K562 (cell line): ENCODE data around the gene CTRL. TPM values are rescaled to one million over a fixed set of nuclear protein-coding genes. Genes with fewer than 3 reads are reported as not detected.

Experiments
- CXXC5 ChIP-seq: fragments of 250-450 bp; sonication (Bioruptor Pico); IDR thresholded peaks from 2 replicates; pipeline ENCODE4 v1.8.0; 2022; ENCODE audit warnings: inconsistent platforms, mild to moderate bottlenecking, moderate library complexity
- DEAF1 ChIP-seq: fragments of 450-650 bp; formaldehyde crosslinking; IDR thresholded peaks from 2 replicates; pipeline ENCODE4 v1.4.0; 2020; ENCODE audit warnings: mild to moderate bottlenecking, moderate library complexity
- E2F6 ChIP-seq, 2 experiments: IDR thresholded peaks; 2 replicates each; pipeline ENCODE4 v1.6.1; 2011; ENCODE audit warnings: borderline replicate concordance in 1 of 2, control low read depth in 1 of 2, low read depth in 1 of 2, low read length in 1 of 2, mild to moderate bottlenecking in 1 of 2, mixed read lengths in 1 of 2, moderate library complexity in 1 of 2; ENCODE audit not compliant: insufficient read depth in 1 of 2, insufficient read length in 1 of 2, poor library complexity in 1 of 2, severe bottlenecking in 1 of 2; ENCODE audit errors: extremely low read depth in 1 of 2
- MAFF ChIP-seq: IDR thresholded peaks from 2 replicates; pipeline ENCODE4 v1.6.1; 2012; ENCODE audit warnings: low read length, improper control_type of control experiment
- MGA ChIP-seq: fragments of 450-650 bp; IDR thresholded peaks from 2 replicates; pipeline ENCODE4 v1.6.1; 2016; ENCODE audit warnings: mild to moderate bottlenecking, moderate library complexity
- RFX7 ChIP-seq: fragments of 250-450 bp; sonication (Bioruptor Pico); IDR thresholded peaks from 2 replicates; pipeline ENCODE4 v1.5.1; 2021; ENCODE audit warnings: mild to moderate bottlenecking
- RREB1 ChIP-seq: fragments of 250-450 bp; sonication (Bioruptor Pico); IDR thresholded peaks from 2 replicates; pipeline ENCODE4 v1.4.0; 2020
- polyA plus RNA-seq, 8 experiments: library from polyadenylated mRNA; depleted of rRNA in 4 of 8; stranded (reverse) in 5 of 8; unstranded in 3 of 8; fragments of >200 nt; fragmentation: Nextera tagmentation in 2 of 8; fragmentation: Illumina TruSeq in 1 of 8; extraction: Ambion mirVana in 2 of 8; extraction: Trizol in 1 of 8; gene quantifications; 2 replicates each; pipeline versions ENCODE4 v1.2.1 to v1.2.3, GENCODE V29; 2011 to 2014; ENCODE audit warnings: inconsistent platforms in 1 of 8, missing spikeins in 1 of 8
- total RNA-seq, 7 experiments: library from RNA; depleted of rRNA in 6 of 7; stranded (reverse); fragments of >200 nt in 6 of 7; fragmentation: Illumina TruSeq in 2 of 7; extraction: Trizol in 2 of 7; gene quantifications; 2 replicates each; pipeline versions ENCODE4 v1.2.1 to v1.2.3, GENCODE V29; 2011 to 2021; ENCODE audit warnings: low replicate concordance in 1 of 7

The CTRL gene
- total and polyA plus RNA-seq, 9 of the 15 experiments (the other 6 are each of a cell fraction or from before 2014, with no cell fraction given) = 1.4 to 5.6 (median 2.5) TPM

- TF ChIP-seq MGA (peak; percentile 31; the same call in 1 of the 2 replicates), E2F6 (IDR thresholded peaks at IDR 0.05; ENCODE audit: borderline replicate concordance in 1 of 2, extremely low read depth in 1 of 2, insufficient read depth in 1 of 2, insufficient read length in 1 of 2, low read depth in 1 of 2, low read length in 1 of 2, poor library complexity in 1 of 2, severe bottlenecking in 1 of 2) (peak in 1 of 2 experiments; percentile 26), DEAF1 (CRISPR knock-in tag) (no peak), CXXC5 (CRISPR knock-in tag) (no peak), RREB1 (no peak), RFX7 (CRISPR knock-in tag) (no peak), MAFF (no peak)
Measured at GRCh38 chr16:67976205-67976604, 44.5 kb upstream of the CTRL start (continued).
